H1 (cell line): ENCODE measurements around the gene NDUFB6. TPM values are rescaled to one million over a fixed set of nuclear protein-coding genes. Genes with fewer than 3 reads are reported as not detected.

ENCODE experiments used
- CTCF ChIA-PET: fragments of 300-600 bp; sonication (Branson Sonifier 250); formaldehyde crosslinking; loops from one replicate; lab custom pipeline; 2021; ENCODE audit not compliant: partially characterized antibody; lab: Charles Lee
- POLR2A ChIA-PET: fragments of 300-600 bp; sonication (Branson Sonifier 250); formaldehyde crosslinking; loops from one replicate; lab custom pipeline; 2021; ENCODE audit warnings: inconsistent platforms; ENCODE audit not compliant: partially characterized antibody; lab: Charles Lee
- DNase-seq, 2 experiments: peaks; one replicate each; pipeline versions ENCODE4 v3.0.0 to v3.0.0-alpha.2; 2010 to 2022; ENCODE audit warnings: low spot score in 2 of 2, low read depth in 1 of 2, mixed read lengths in 1 of 2
- FAIRE-seq: peaks from 2 replicates; lab custom pipeline; 2011; peaks lifted over from hg19 to GRCh38; lab: Jason Lieb, UNC
- H2AFZ ChIP-seq: 2 replicates; pipeline ENCODE4 v1.8.1; 2012; ENCODE audit warnings: low read length, inconsistent platforms
- H2AK5ac ChIP-seq: 2 replicates; pipeline ENCODE4 v1.6.1; 2013; ENCODE audit warnings: low read depth, low read length
- H2BK120ac ChIP-seq: replicated peaks from 2 replicates; pipeline ENCODE3; 2013; ENCODE audit warnings: low read depth, low read length, inconsistent platforms
- H2BK12ac ChIP-seq: 2 replicates; pipeline ENCODE4 v1.6.1; 2013; ENCODE audit warnings: low read depth, low read length
- H2BK15ac ChIP-seq: 2 replicates; pipeline ENCODE4 v1.6.1; 2013; ENCODE audit warnings: low read length
- H2BK20ac ChIP-seq: 2 replicates; pipeline ENCODE4 v1.6.1; 2013; ENCODE audit warnings: low read length
- H2BK5ac ChIP-seq: 2 replicates; pipeline ENCODE4 v1.6.1; 2013; ENCODE audit warnings: low read depth, low read length
- H3K14ac ChIP-seq: 2 replicates; pipeline ENCODE4 v1.6.1; 2013; ENCODE audit warnings: inconsistent platforms; ENCODE audit not compliant: insufficient read length
- H3K18ac ChIP-seq: 2 replicates; pipeline ENCODE4 v1.6.1; 2013; ENCODE audit warnings: low read length; ENCODE audit errors: extremely low read depth
- H3K23ac ChIP-seq: 2 replicates; pipeline ENCODE4 v1.6.1; 2013; ENCODE audit warnings: inconsistent platforms; ENCODE audit not compliant: insufficient read length
- H3K23me2 ChIP-seq: 2 replicates; pipeline ENCODE4 v1.6.1; 2013; ENCODE audit warnings: low read depth, low read length
- H3K27ac ChIP-seq: 2 replicates; pipeline ENCODE4 v1.6.1; 2011; ENCODE audit warnings: low read depth, low read length, inconsistent platforms
- H3K27me3 ChIP-seq, 4 experiments: replicated peaks in 1 of 4; 1 replicate in 1 of 4; 2 replicates in 3 of 4; pipeline versions ENCODE4 v1.6.1 to v1.8.1; 2011 to 2013; ENCODE audit warnings: low read length in 3 of 4, mild to moderate bottlenecking in 3 of 4, inconsistent platforms in 2 of 4, mixed read lengths in 2 of 4, moderate library complexity in 1 of 4; ENCODE audit not compliant: control insufficient read depth in 3 of 4, insufficient read depth in 3 of 4; ENCODE audit errors: extremely low read depth in 1 of 4
- H3K36me3 ChIP-seq, 4 experiments: 2 replicates each; pipeline versions ENCODE4 v1.6.1 to v1.8.1; 2011 to 2013; ENCODE audit warnings: mild to moderate bottlenecking in 4 of 4, low read length in 3 of 4, moderate library complexity in 2 of 4, control low read depth in 1 of 4, inconsistent platforms in 1 of 4; ENCODE audit not compliant: insufficient read depth in 4 of 4, control insufficient read depth in 2 of 4
- H3K4ac ChIP-seq: replicated peaks from 2 replicates; pipeline ENCODE3; 2013; ENCODE audit warnings: low read length, low read depth, mixed read lengths, inconsistent platforms; ENCODE audit not compliant: insufficient read length
- H3K4me1 ChIP-seq, 4 experiments: replicated peaks in 1 of 4; 1 replicate in 1 of 4; 2 replicates in 3 of 4; pipeline versions ENCODE4 v1.6.1 to v1.8.1; 2011 to 2013; ENCODE audit warnings: low read length in 3 of 4, inconsistent platforms in 2 of 4, mixed read lengths in 1 of 4; ENCODE audit not compliant: insufficient read depth in 4 of 4, control insufficient read depth in 3 of 4
- H3K4me2 ChIP-seq, 2 experiments: 2 replicates each; pipeline versions ENCODE4 v1.6.1 to v1.8.1; 2011 to 2013; ENCODE audit warnings: low read depth in 2 of 2, low read length in 2 of 2, control low read depth in 1 of 2, inconsistent platforms in 1 of 2, mild to moderate bottlenecking in 1 of 2; ENCODE audit not compliant: insufficient read depth in 1 of 2
- H3K4me3 ChIP-seq, 4 experiments: fragments of 200-600, 300-600 bp in 1 of 4; sonication (generic), shearing (Covaris generic), sonication (Bioruptor Twin) in 1 of 4; 2 replicates each; pipeline versions ENCODE4 v1.5.1 to v1.8.1; 2011 to 2016; ENCODE audit warnings: low read length in 4 of 4, low read depth in 3 of 4, control low read depth in 2 of 4, inconsistent platforms in 2 of 4, mild to moderate bottlenecking in 2 of 4, mixed read lengths in 1 of 4, moderate library complexity in 1 of 4; ENCODE audit not compliant: insufficient read depth in 2 of 4; ENCODE audit errors: extremely low read depth in 1 of 4
- H3K56ac ChIP-seq: replicated peaks from 2 replicates; pipeline ENCODE3; 2013; ENCODE audit warnings: low read depth, mild to moderate bottlenecking, mixed read lengths, low read length, inconsistent platforms; ENCODE audit not compliant: insufficient read length
- H3K79me1 ChIP-seq: 2 replicates; pipeline ENCODE4 v1.6.1; 2013; ENCODE audit warnings: low read depth, low read length, control low read depth
- H3K79me2 ChIP-seq, 2 experiments: 2 replicates each; pipeline versions ENCODE4 v1.6.1 to v1.8.1; 2012 to 2013; ENCODE audit warnings: low read length in 2 of 2, mild to moderate bottlenecking in 2 of 2, inconsistent platforms in 1 of 2; ENCODE audit not compliant: insufficient read depth in 2 of 2, control insufficient read depth in 1 of 2
- H3K9ac ChIP-seq, 4 experiments: replicated peaks in 1 of 4; 1 replicate in 1 of 4; 2 replicates in 3 of 4; pipeline versions ENCODE4 v1.6.1 to v1.8.1; 2011 to 2013; ENCODE audit warnings: low read depth in 3 of 4, low read length in 3 of 4, control low read depth in 2 of 4, mild to moderate bottlenecking in 2 of 4, moderate library complexity in 2 of 4, inconsistent platforms in 1 of 4; ENCODE audit errors: extremely low read depth in 1 of 4
- H3K9me3 ChIP-seq, 2 experiments: 2 replicates each; pipeline versions ENCODE4 v1.6.1 to v1.8.1; 2012 to 2013; ENCODE audit warnings: mild to moderate bottlenecking in 2 of 2, moderate library complexity in 2 of 2, control low read depth in 1 of 2, inconsistent platforms in 1 of 2, low read depth in 1 of 2, low read length in 1 of 2, mixed read lengths in 1 of 2; ENCODE audit not compliant: insufficient read depth in 2 of 2
- H4K20me1 ChIP-seq, 2 experiments: replicated peaks in 1 of 2; 2 replicates each; pipeline versions ENCODE3 to v1.8.1; 2011 to 2013; ENCODE audit warnings: inconsistent platforms in 2 of 2, low read length in 2 of 2, mild to moderate bottlenecking in 1 of 2; ENCODE audit not compliant: insufficient read depth in 2 of 2, control insufficient read depth in 1 of 2
- H4K5ac ChIP-seq: 2 replicates; pipeline ENCODE4 v1.6.1; 2013; ENCODE audit warnings: low read length, low read depth, mixed read lengths, inconsistent platforms; ENCODE audit not compliant: insufficient read length
- H4K8ac ChIP-seq: 2 replicates; pipeline ENCODE4 v1.8.0; 2013; ENCODE audit warnings: mild to moderate bottlenecking, moderate library complexity, low read length, inconsistent platforms; ENCODE audit not compliant: insufficient read depth; ENCODE audit errors: extremely low read depth
- H4K91ac ChIP-seq: replicated peaks from 2 replicates; pipeline ENCODE3; 2013; ENCODE audit warnings: low read length, mixed read lengths, inconsistent platforms; ENCODE audit not compliant: insufficient read length
- ATF2 ChIP-seq: IDR thresholded peaks from 2 replicates; pipeline ENCODE4 v1.6.1; 2012; ENCODE audit warnings: low read length, inconsistent platforms
- GABPA ChIP-seq: IDR thresholded peaks from 2 replicates; pipeline ENCODE4 v1.6.1; 2011; ENCODE audit warnings: mild to moderate bottlenecking, low read length, moderate library complexity, borderline replicate concordance; ENCODE audit not compliant: insufficient read depth
- HDAC2 ChIP-seq, 2 experiments: fragments of 300-600 bp in 1 of 2; sonication (generic) in 1 of 2; IDR thresholded peaks; 2 replicates each; pipeline ENCODE4 v1.6.1; 2011 to 2012; ENCODE audit warnings: low read depth in 2 of 2, low read length in 2 of 2, mild to moderate bottlenecking in 2 of 2, moderate library complexity in 2 of 2, borderline replicate concordance in 1 of 2, inconsistent platforms in 1 of 2
- KDM4A ChIP-seq: IDR thresholded peaks from one replicate; pipeline ENCODE4 v1.7.1; 2012; ENCODE audit warnings: low read depth, mild to moderate bottlenecking, moderate library complexity, low read length, inconsistent platforms; ENCODE audit not compliant: severe bottlenecking
- POLR2A ChIP-seq, 2 experiments: IDR thresholded peaks; 1 replicate in 1 of 2; 2 replicates in 1 of 2; pipeline ENCODE4 v1.6.1; 2011; ENCODE audit warnings: low read depth in 2 of 2, low read length in 2 of 2, mild to moderate bottlenecking in 2 of 2; ENCODE audit errors: control extremely low read depth in 1 of 2
- POU5F1 ChIP-seq: IDR thresholded peaks from 2 replicates; pipeline ENCODE4 v1.6.1; 2011; ENCODE audit warnings: low read depth, mild to moderate bottlenecking, low read length, moderate library complexity
- RNF2 ChIP-seq: fragments of 200-900, 300-1000 bp; sonication (generic); IDR thresholded peaks from 2 replicates; pipeline ENCODE4 v1.7.1; 2016; ENCODE audit warnings: borderline replicate concordance, low read depth, mild to moderate bottlenecking, antibody characterized with exemption, low read length; ENCODE audit not compliant: poor library complexity, severe bottlenecking; ENCODE audit errors: missing control alignments
- TAF1 ChIP-seq: IDR thresholded peaks from 2 replicates; pipeline ENCODE4 v1.6.1; 2011; ENCODE audit warnings: mild to moderate bottlenecking, low read depth, low read length
- WGBS, 2 experiments: shearing (Covaris generic) in 1 of 2; methylation state at CpG; one replicate each; pipeline versions ENCODE4 v1.1.6 to v1.1.7; 2013 to 2015; ENCODE audit warnings: low lambda C conversion rate in 2 of 2, mixed read lengths in 2 of 2, inconsistent platforms in 1 of 2, low coverage in 1 of 2, missing lambda C conversion rate in 1 of 2; ENCODE audit not compliant: insufficient replicate concordance in 2 of 2, insufficient coverage in 1 of 2, insufficient read length in 1 of 2; ENCODE audit errors: extremely low coverage in 1 of 2, missing lambda C conversion rate in 1 of 2; 5-methylcytosine and 5-hydroxymethylcytosine counted together
- polyA plus RNA-seq, 7 experiments: library from polyadenylated mRNA; depleted of rRNA in 3 of 7; stranded (reverse) in 5 of 7; unstranded in 2 of 7; fragments of >200 nt in 5 of 7; fragments of 200-250 nt in 2 of 7; gene quantifications; 1 replicate in 5 of 7; 2 replicates in 1 of 7; 4 replicates in 1 of 7; pipeline versions ENCODE4 v1.2.1 to v1.2.3, GENCODE V29; 2011 to 2013; ENCODE audit warnings: missing spikeins in 2 of 7, mixed read lengths in 2 of 7
- total RNA-seq: library from RNA; stranded (reverse); fragmentation: NEBNext Ultra II Directional; extraction: Animal tissue kit (Norgen Biotek cat#: 25700); gene quantifications from 2 replicates; pipeline ENCODE4 v1.2.1, GENCODE V29; 2021

NDUFB6 gene
- total and polyA plus RNA-seq, 2 of the 8 experiments (the other 6 are each of a cell fraction or from before 2014, with no cell fraction given) = 55.8 to 61.4 TPM

DNA sequence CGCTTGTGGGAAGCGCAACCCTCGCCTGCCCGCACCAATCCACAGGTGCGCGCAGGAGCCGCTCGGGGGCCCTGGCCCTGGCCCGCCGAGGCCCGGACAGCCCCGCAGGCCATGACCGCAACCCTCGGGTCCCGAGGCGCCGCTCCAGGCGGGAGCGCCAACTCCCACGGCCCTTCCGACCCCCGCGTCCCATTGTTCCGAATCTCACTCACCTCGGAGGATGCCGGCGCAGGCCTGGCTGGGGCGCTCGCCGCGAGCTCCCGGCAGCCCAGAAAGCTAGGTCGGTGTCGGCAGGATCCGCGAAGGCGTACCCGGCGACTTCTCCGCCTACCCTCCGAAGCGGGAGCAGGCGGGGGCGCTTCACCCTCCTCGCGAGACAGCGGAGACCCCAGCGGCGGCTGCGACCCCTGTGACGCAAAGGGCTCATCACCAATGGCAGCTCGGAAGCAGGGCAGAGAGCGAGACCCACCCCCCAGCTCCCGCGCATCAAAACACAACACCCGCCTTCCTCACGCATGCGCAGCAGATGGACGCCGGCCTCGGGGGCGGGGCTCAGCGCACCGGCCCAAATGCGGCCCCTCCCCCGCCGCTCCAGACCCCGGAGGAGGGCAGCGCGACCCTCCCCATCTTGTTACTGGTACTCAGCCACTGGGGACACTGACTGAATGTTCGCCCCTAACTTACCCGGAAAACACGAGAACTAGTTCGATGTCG is 22.2 kb downstream of the NDUFB6 start:
- WGBS, 2 experiments = 0% methylated on average over 70 of the region's 75 CpGs; no CpG with 5 or more reads in 1 of the 2 experiments
- no peak overlapping the region for H3K23ac ChIP-seq
- H3K4ac ChIP-seq = no peak overlapping the region
- no peak overlapping the region for H2AK5ac ChIP-seq
- peak overlapping the region; percentile 80 to 97 (median 87) for H3K4me3 ChIP-seq
- peak overlapping the region; percentile 80 to 83 for H3K4me2 ChIP-seq
- H3K23me2 ChIP-seq = peaks cover 9% of the 10 kb centered on the region
- H2BK15ac ChIP-seq = no peak overlapping the region
- H3K4me1 ChIP-seq = peaks cover 0 to 3% (median 0%) of the 10 kb centered on the region in 4 experiments; a peak in 2 of 7 replicates
- no peak overlapping the region for H3K56ac ChIP-seq
- H3K18ac ChIP-seq = peak overlapping the region; percentile 68
- H3K27ac ChIP-seq = peak overlapping the region; percentile 89
- peak overlapping the region; percentile 54 for H4K5ac ChIP-seq
- H3K9ac ChIP-seq = peak overlapping the region; percentile 91 to 97 (median 94)
- peak overlapping the region; percentile 90 for H2BK5ac ChIP-seq
- POLR2A ChIA-PET = interaction anchor here (0.6 to 3.9 kb wide), 13 partner anchors 9 to 740 kb away, joined by 3 to 24 read pairs (median 6); partner anchors contain the start of genes DNAJA1, NDUFB6 and NFX1
- FAIRE-seq (no peak), DNase-seq (peak; percentile 95 to 97)
- no peak overlapping the region for H3K14ac ChIP-seq
- no peak overlapping the region for H2BK120ac ChIP-seq
- peaks cover 11 to 15% of the 10 kb centered on the region in 2 experiments for H4K20me1 ChIP-seq
- H3K36me3 ChIP-seq = peaks cover 0 to 5% (median 0%) of the 10 kb centered on the region in 4 experiments; a peak in 1 of 8 replicates
- no peaks in the 10 kb centered on the region; the same call in 1 of the 2 replicates for H3K79me1 ChIP-seq
- H4K8ac ChIP-seq = peak overlapping the region; percentile 94; the same call in 1 of the 2 replicates
- H2BK20ac ChIP-seq = no peak overlapping the region
- no peaks in the 10 kb centered on the region for H3K9me3 ChIP-seq
- peak overlapping the region; percentile 29 for H4K91ac ChIP-seq
- peak overlapping the region; percentile 71; the same call in 1 of the 2 replicates for H2BK12ac ChIP-seq
- CTCF ChIA-PET = interaction anchor here (0.6 to 3.8 kb wide), 8 partner anchors 15 to 172 kb away, joined by 3 to 18 read pairs (median 8); partner anchors contain the start of gene RIGI
- H2AFZ ChIP-seq = 0 out of 2 replicates have a peak overlapping the region, but pooled peaks have one; percentile 17
- H3K27me3 ChIP-seq = no peaks in the 10 kb centered on the region
- H3K79me2 ChIP-seq = peaks cover 33 to 63% of the 10 kb centered on the region in 2 experiments
- TF ChIP-seq POLR2A (IDR thresholded peaks at IDR 0.05; ENCODE audit: control extremely low read depth in 1 of 2, low read depth in 2 of 2, low read length in 2 of 2) = peak; percentile 49 to 86
- no peak for TF ChIP-seq POU5F1
- no peak for TF ChIP-seq RNF2
- peak in 1 of 2 experiments; percentile 21; a peak in 1 of 4 replicates for TF ChIP-seq HDAC2 (IDR thresholded peaks at IDR 0.05; ENCODE audit: borderline replicate concordance in 1 of 2, low read depth in 2 of 2, low read length in 2 of 2)
- peak; percentile 62 for TF ChIP-seq TAF1
- TF ChIP-seq KDM4A = peak; percentile 95
- TF ChIP-seq ATF2 = no peak
- TF ChIP-seq GABPA = no peak
